Heart left ventricle (tissue), 16 donors: ENCODE data around the gene UBE2QL1. TPM values are rescaled to one million over a fixed set of nuclear protein-coding genes. Genes with fewer than 3 reads are reported as not detected.

Source experiments
- ATAC-seq, 4 donors: fragments of 200-7000 bp; cut with Tn5 transposase; one replicate each; pipeline ENCODE4 v1.9.1; 2020 to 2022; ENCODE audit warnings: moderate library complexity in 4 of 4, mild to moderate bottlenecking in 3 of 4, moderate number of reproducible peaks in 1 of 4
- DNase-seq, 5 donors: peaks; one replicate each; pipeline ENCODE4 v3.0.0-alpha.2; 2020
- H3K27ac ChIP-seq, 12 donors: fragments of 200-600 bp; sonication (generic) in 4 of 12; one replicate each; pipeline versions ENCODE4 v1.5.0 to v1.8.0; 2016 to 2022; ENCODE audit warnings: mild to moderate bottlenecking in 2 of 12
- H3K27me3 ChIP-seq, 9 donors: fragments of 200-600 bp; sonication (generic) in 2 of 9; one replicate each; pipeline versions ENCODE4 v1.5.1 to v1.8.0; 2016 to 2022; ENCODE audit warnings: mild to moderate bottlenecking in 3 of 9
- H3K36me3 ChIP-seq, 9 donors: fragments of 200-600 bp; sonication (generic) in 2 of 9; one replicate each; pipeline versions ENCODE4 v1.5.0 to v1.8.0; 2018 to 2022; ENCODE audit warnings: mild to moderate bottlenecking in 2 of 9
- H3K4me1 ChIP-seq, 12 donors: fragments of 200-600 bp; sonication (generic) in 4 of 12; one replicate each; pipeline versions ENCODE4 v1.5.0 to v1.8.0; 2016 to 2022; ENCODE audit warnings: mild to moderate bottlenecking in 3 of 12
- H3K4me3 ChIP-seq, 12 donors: fragments of 200-600 bp; sonication (generic) in 4 of 12; one replicate each; pipeline versions ENCODE4 v1.5.0 to v1.8.0; 2017 to 2022; ENCODE audit warnings: mild to moderate bottlenecking in 9 of 12, moderate library complexity in 4 of 12
- H3K9me3 ChIP-seq, 12 donors: fragments of 200-600 bp; sonication (generic) in 4 of 12; one replicate each; pipeline versions ENCODE4 v1.5.0 to v1.8.0; 2016 to 2022; ENCODE audit warnings: mild to moderate bottlenecking in 1 of 12
- CTCF ChIP-seq, 12 donors: fragments of 200-600 bp; sonication (generic) in 4 of 12; IDR thresholded peaks; one replicate each; pipeline versions ENCODE4 v1.5.0 to v1.8.0; 2018 to 2022; ENCODE audit warnings: antibody characterized with exemption in 12 of 12, mild to moderate bottlenecking in 5 of 12
- POLR2A ChIP-seq, 2 donors: fragments of 450-650 bp; IDR thresholded peaks; one replicate each; pipeline ENCODE4 v1.6.1; 2017; ENCODE audit warnings: antibody characterized with exemption in 2 of 2, mild to moderate bottlenecking in 2 of 2, moderate library complexity in 2 of 2
- WGBS, 4 donors: extraction: QIAGEN DNeasy Blood & Tissue Kit in 2 of 4; methylation state at CpG; one replicate each; pipeline versions ENCODE4 v1.1.5 to v1.1.7; 2013 to 2018; 5-methylcytosine and 5-hydroxymethylcytosine counted together
- intact Hi-C, 10 donors: fragments of 100-400 bp; cut with DNase I; formaldehyde crosslinking; loops; one replicate each; pipeline versions ENCODE4 v1.11.1 to v1.14.2; 2022
- polyA plus RNA-seq, 2 donors: library from polyadenylated mRNA; stranded (reverse); fragments of 200-250 nt; gene quantifications; one replicate each; pipeline ENCODE4 v1.2.3, GENCODE V29; 2013
- total RNA-seq, 9 donors: library from RNA; depleted of rRNA in 2 of 9; stranded (reverse); fragments of >200 nt in 2 of 9; fragmentation: NEBNext Ultra II Directional in 3 of 9; extraction: Animal tissue kit (Norgen Biotek cat#: 25700) in 3 of 9; gene quantifications; one replicate each; pipeline versions ENCODE4 v1.1.0 to v1.2.4, GENCODE V29; 2016 to 2023
- donor health status: ischemic (EF 13 %, LVEDD 7.1; RV severe dilation, severe dysfunction).
- donor health status: healthy with polysubstance abuse.
- donor health status: DM: no; HTN: yes; CAD: no.
- donor health status: DM: no; HTN: no; CAD: no.
- donor health status: ischemic (EF 25% LVEDD 6.9; RV normal size, moderate dysfunction).
- donor health status: ischemic (EF 25% LVEDD 5.7; RV mildly dilated, moderate dysfunction).
- donor health status: healthy.
- donor health status: DM: yes; HTN: yes; CAD: no.
- donor health status: ischemic (EF 35%, LVEDD 5.7; RV mildly dilated, moderate dysfunction).
- donor health status: nonischemic (EF 11% LVEDD 7.7; RV severe dilation, severe dysfunction).
- donor health status: DM: yes; HTN: yes; CAD: no.
- donor health status: PGD.
- donor health status: ischemic (EF 29% LVEDD 5.4; RV normal size, mild dysfunction).
- donor health status: nonischemic (EF 23%, LVEDD 6.1; RV moderate dilation, normal function).

The UBE2QL1 gene
- total and polyA plus RNA-seq, 11 donors = 9.8 to 32.0 (median 19.7) TPM

GRCh38 chr5:6478793-6479192, 30.1 kb downstream of the UBE2QL1 start:
- no peak for DNase-seq
- peaks cover 0 to 26% (median 4%) of the 10 kb centered on the region in 12 donors for H3K4me1 ChIP-seq
- no peaks in the 10 kb centered on the region for H3K27me3 ChIP-seq
- TF ChIP-seq CTCF (IDR thresholded peaks at IDR 0.05) = no peak
- no peak for TF ChIP-seq POLR2A (IDR thresholded peaks at IDR 0.05)
- 79 to 86% (median 82%) methylated on average over 10 to 11 of the region's 11 CpGs for WGBS, 4 donors
- H3K4me3 ChIP-seq = no peak overlapping the region
- H3K9me3 ChIP-seq = no peaks in the 10 kb centered on the region
- ATAC-seq = no peak
- H3K36me3 ChIP-seq = no peaks in the 10 kb centered on the region
- no peak overlapping the region for H3K27ac ChIP-seq
- intact Hi-C loops = no loop called here

- DNase-seq (no peak), ATAC-seq (no peak)
- Histone ChIP-seq H3K4me1 (peaks cover 0 to 17% (median 1%) of the 10 kb centered on the region in 12 donors), H3K27me3 (no peaks in the 10 kb centered on the region), H3K9me3 (no peaks in the 10 kb centered on the region), H3K4me3 (no peak overlapping the region), H3K36me3 (no peaks in the 10 kb centered on the region), H3K27ac (no peak overlapping the region)
- intact Hi-C loops = no loop called here
- WGBS, 4 donors = 66 to 82% (median 78%) methylated on average over 15 of the region's 15 CpGs
- TF ChIP-seq CTCF (IDR thresholded peaks at IDR 0.05) = no peak
- TF ChIP-seq POLR2A (IDR thresholded peaks at IDR 0.05) = no peak
Observed at GRCh38 chr5:6480133-6481051, 31.7 kb downstream of the UBE2QL1 start.

- intact Hi-C loops = no loop called here
- no peak overlapping the region for H3K4me3 ChIP-seq
- DNase-seq (no peak), ATAC-seq (no peak)
- H3K4me1 ChIP-seq = peaks cover 0 to 11% (median 2%) of the 10 kb centered on the region in 12 donors
- 85 to 92% (median 87%) methylated on average over 10 to 11 of the region's 11 CpGs for WGBS, 4 donors
- no peak overlapping the region for H3K27ac ChIP-seq
- no peak for TF ChIP-seq POLR2A (IDR thresholded peaks at IDR 0.05)
- no peak for TF ChIP-seq CTCF (IDR thresholded peaks at IDR 0.05)
- H3K9me3 ChIP-seq = no peaks in the 10 kb centered on the region
- no peaks in the 10 kb centered on the region for H3K27me3 ChIP-seq
- no peaks in the 10 kb centered on the region for H3K36me3 ChIP-seq
Observed at GRCh38 chr5:6482735-6483134, 34.1 kb downstream of the UBE2QL1 start.

- no peak for DNase-seq
- WGBS, 4 donors = 74 to 90% (median 85%) methylated on average over 8 to 9 of the region's 9 CpGs
- H3K4me1 ChIP-seq = peaks cover 0 to 18% (median 2%) of the 10 kb centered on the region in 12 donors
- no peak for TF ChIP-seq CTCF (IDR thresholded peaks at IDR 0.05)
- no peak for TF ChIP-seq POLR2A (IDR thresholded peaks at IDR 0.05)
- no peak overlapping the region for H3K4me3 ChIP-seq
- ATAC-seq = no peak
- no peaks in the 10 kb centered on the region for H3K9me3 ChIP-seq
- H3K27ac ChIP-seq = no peak overlapping the region
- intact Hi-C loops = no loop called here
- H3K27me3 ChIP-seq = no peaks in the 10 kb centered on the region
- H3K36me3 ChIP-seq = no peaks in the 10 kb centered on the region
Observed at GRCh38 chr5:6483880-6484382, 35.3 kb downstream of the UBE2QL1 start.
